K562 (cell line): ENCODE data around the gene PHOSPHO1. TPM values are rescaled to one million over a fixed set of nuclear protein-coding genes. Genes with fewer than 3 reads are reported as not detected.

Source experiments
- CBX5 ChIP-seq: IDR thresholded peaks from 2 replicates; pipeline ENCODE4 v1.6.1; 2014; ENCODE audit warnings: low read depth, borderline replicate concordance
- DLX4 ChIP-seq: fragments of 250-450 bp; sonication (Bioruptor Pico); IDR thresholded peaks from 2 replicates; pipeline ENCODE4 v1.6.1; 2021; ENCODE audit warnings: mild to moderate bottlenecking
- FOXK2 ChIP-seq, 2 experiments: fragments of 450-650 bp; IDR thresholded peaks in 1 of 2; conservative IDR thresholded peaks in 1 of 2; 2 replicates each; pipeline ENCODE4 v1.6.1; 2016; ENCODE audit warnings: low read depth in 2 of 2, mild to moderate bottlenecking in 1 of 2
- FOXO4 ChIP-seq: fragments of 450-650 bp; formaldehyde crosslinking; IDR thresholded peaks from 2 replicates; pipeline ENCODE4 v1.4.0; 2020; ENCODE audit warnings: mild to moderate bottlenecking, moderate library complexity
- GTF2E2 ChIP-seq: fragments of 200-800 bp; sonication (Bioruptor generic); IDR thresholded peaks from 2 replicates; pipeline ENCODE4 v1.6.1; 2016; ENCODE audit warnings: missing genetic modification characterization, missing compliant biosample characterization
- HSF4 ChIP-seq: fragments of 250-450 bp; sonication (Bioruptor Pico); IDR thresholded peaks from 2 replicates; pipeline ENCODE4 v2.1.2; 2022; ENCODE audit warnings: mild to moderate bottlenecking, moderate library complexity, borderline replicate concordance
- MAZ ChIP-seq, 2 experiments: fragments of 450-650 bp in 1 of 2; sonication (generic) in 1 of 2; formaldehyde crosslinking; IDR thresholded peaks in 1 of 2; conservative IDR thresholded peaks in 1 of 2; 2 replicates each; pipeline versions ENCODE4 v1.4.0 to v1.5.0; 2020; ENCODE audit warnings: mild to moderate bottlenecking in 1 of 2, missing genetic modification reagents in 1 of 2
- PTBP1 ChIP-seq: fragments of 200-400 bp; formaldehyde crosslinking; IDR thresholded peaks from 2 replicates; pipeline ENCODE4 v1.6.1; 2017; ENCODE audit warnings: low read depth, low read length
- RBM22 ChIP-seq: fragments of 200-400 bp; formaldehyde crosslinking; IDR thresholded peaks from 2 replicates; pipeline ENCODE4 v1.6.1; 2018; ENCODE audit warnings: low read length, low read depth; ENCODE audit not compliant: poor library complexity, severe bottlenecking
- RFX5 ChIP-seq: IDR thresholded peaks from 2 replicates; pipeline ENCODE4 v1.6.1; 2011; ENCODE audit warnings: low read depth, mild to moderate bottlenecking, improper control_type of control experiment, low read length
- ZBTB33 ChIP-seq: sonication (generic); formaldehyde crosslinking; IDR thresholded peaks from 2 replicates; pipeline ENCODE4 v1.8.1; 2023; ENCODE audit warnings: mild to moderate bottlenecking, missing genetic modification reagents
- ZBTB49 ChIP-seq: sonication (generic); formaldehyde crosslinking; IDR thresholded peaks from 2 replicates; pipeline ENCODE4 v1.8.0; 2022; ENCODE audit warnings: missing genetic modification reagents, mild to moderate bottlenecking, borderline replicate concordance
- ZC3H4 ChIP-seq: sonication (generic); formaldehyde crosslinking; IDR thresholded peaks from 2 replicates; pipeline ENCODE4 v1.9.0; 2021; ENCODE audit warnings: missing genetic modification reagents, borderline replicate concordance
- ZMIZ1 ChIP-seq, 2 experiments: fragments of 150-350 bp in 1 of 2; IDR thresholded peaks; 2 replicates each; pipeline ENCODE4 v1.6.1; 2012 to 2016; ENCODE audit warnings: low read depth in 2 of 2, low read length in 2 of 2, mild to moderate bottlenecking in 1 of 2, moderate library complexity in 1 of 2
- ZNF217 ChIP-seq: sonication (generic); formaldehyde crosslinking; IDR thresholded peaks from 2 replicates; pipeline ENCODE4 v1.8.0; 2022; ENCODE audit warnings: mild to moderate bottlenecking, missing genetic modification reagents
- ZNF263 ChIP-seq: sonication (generic); formaldehyde crosslinking; IDR thresholded peaks from 2 replicates; pipeline ENCODE4 v1.8.0; 2022; ENCODE audit warnings: mild to moderate bottlenecking, missing genetic modification reagents, borderline replicate concordance
- polyA plus RNA-seq, 8 experiments: library from polyadenylated mRNA; depleted of rRNA in 4 of 8; stranded (reverse) in 5 of 8; unstranded in 3 of 8; fragments of >200 nt; fragmentation: Nextera tagmentation in 2 of 8; fragmentation: Illumina TruSeq in 1 of 8; extraction: Ambion mirVana in 2 of 8; extraction: Trizol in 1 of 8; gene quantifications; 2 replicates each; pipeline versions ENCODE4 v1.2.1 to v1.2.3, GENCODE V29; 2011 to 2014; ENCODE audit warnings: inconsistent platforms in 1 of 8, missing spikeins in 1 of 8
- total RNA-seq, 7 experiments: library from RNA; depleted of rRNA in 6 of 7; stranded (reverse); fragments of >200 nt in 6 of 7; fragmentation: Illumina TruSeq in 2 of 7; extraction: Trizol in 2 of 7; gene quantifications; 2 replicates each; pipeline versions ENCODE4 v1.2.1 to v1.2.3, GENCODE V29; 2011 to 2021; ENCODE audit warnings: low replicate concordance in 1 of 7

Gene PHOSPHO1
- total and polyA plus RNA-seq, 9 of the 15 experiments (the other 6 are each of a cell fraction or from before 2014, with no cell fraction given) = 0.06 to 0.07 TPM; not detected in 7

- TF ChIP-seq CBX5 = no peak
- TF ChIP-seq ZBTB49 (CRISPR knock-in tag) = no peak
- no peak for TF ChIP-seq ZMIZ1 (IDR thresholded peaks at IDR 0.05; ENCODE audit: low read depth in 2 of 2, low read length in 2 of 2)
- no peak for TF ChIP-seq PTBP1
- TF ChIP-seq HSF4 (CRISPR knock-in tag) = no peak
- no peak for TF ChIP-seq RFX5
- TF ChIP-seq DLX4 (CRISPR knock-in tag) = no peak
- no peak for TF ChIP-seq ZNF217
- no peak for TF ChIP-seq RBM22
- TF ChIP-seq ZNF263 (CRISPR knock-in tag) = no peak
- peak in 1 of 2 experiments; percentile 39; a peak in 2 of 4 replicates for TF ChIP-seq MAZ (CRISPR knock-in tag; conservative IDR thresholded peaks at IDR 0.05 in 1 of 2, IDR thresholded peaks at IDR 0.05 in 1 of 2)
- TF ChIP-seq ZC3H4 = no peak
- TF ChIP-seq FOXK2 (conservative IDR thresholded peaks at IDR 0.05 in 1 of 2, IDR thresholded peaks at IDR 0.05 in 1 of 2; ENCODE audit: low read depth in 2 of 2) = peak in 1 of 2 experiments; percentile 42; a peak in 2 of 4 replicates
- TF ChIP-seq GTF2E2 (tag) = no peak
- no peak for TF ChIP-seq FOXO4 (CRISPR knock-in tag)
- TF ChIP-seq ZBTB33 (CRISPR knock-in tag) = no peak
Observed at GRCh38 chr17:49193513-49194296, 36.9 kb downstream of the PHOSPHO1 start (continued).
